Measurements from ENCODE around the gene TFDP1.

TFDP1 gene

GRCh38 chr13:113631341-113632095 lies 47.0 kb downstream of the TFDP1 start:
- no peak for DNase-seq (ENCODE audit: low read depth in 3 of 3, low spot score in 1 of 3)

GRCh38 chr13:113632706-113633484 lies 48.3 kb downstream of the TFDP1 start:
- no peak for DNase-seq (ENCODE audit: low read depth in 3 of 3, low spot score in 1 of 3)

- no peak for DNase-seq (ENCODE audit: low read depth in 3 of 3, low spot score in 1 of 3)
Measured at GRCh38 chr13:113633485-113633873, 48.9 kb downstream of the TFDP1 start.

GRCh38 chr13:113634279-113635047 lies 49.9 kb downstream of the TFDP1 start:
- no peak for DNase-seq (ENCODE audit: low read depth in 3 of 3, low spot score in 1 of 3)

GRCh38 chr13:113635048-113635420 lies 50.5 kb downstream of the TFDP1 start:
- DNase-seq (ENCODE audit: low read depth in 3 of 3, low spot score in 1 of 3): no peak

GRCh38 chr13:113635709-113636108 lies 51.2 kb downstream of the TFDP1 start:
- no peak for DNase-seq (ENCODE audit: low read depth in 3 of 3, low spot score in 1 of 3)

GRCh38 chr13:113636266-113636963 lies 51.9 kb downstream of the TFDP1 start:
- no peak for DNase-seq (ENCODE audit: low read depth in 3 of 3, low spot score in 1 of 3)

GRCh38 chr13:113637262-113638160 lies 53.0 kb downstream of the TFDP1 start:
- DNase-seq (ENCODE audit: low read depth in 3 of 3, low spot score in 1 of 3): no peak

- DNase-seq (ENCODE audit: low read depth in 3 of 3, low spot score in 1 of 3): no peak
Measured at GRCh38 chr13:113638173-113638746, 53.7 kb downstream of the TFDP1 start.

GRCh38 chr13:113638806-113639205 lies 54.3 kb downstream of the TFDP1 start:
- DNase-seq (ENCODE audit: low read depth in 3 of 3, low spot score in 1 of 3): no peak

- DNase-seq (ENCODE audit: low read depth in 3 of 3, low spot score in 1 of 3): no peak
Measured at GRCh38 chr13:113639616-113640262, 55.2 kb downstream of the TFDP1 start.

- no peak for DNase-seq (ENCODE audit: low read depth in 3 of 3, low spot score in 1 of 3)
Measured at GRCh38 chr13:113641426-113641825, 56.9 kb downstream of the TFDP1 start.

GRCh38 chr13:113642563-113642962 lies 58.0 kb downstream of the TFDP1 start:
- no peak for DNase-seq (ENCODE audit: low read depth in 3 of 3, low spot score in 1 of 3)

GRCh38 chr13:113643593-113643992 lies 59.0 kb downstream of the TFDP1 start:
- no peak for DNase-seq (ENCODE audit: low read depth in 3 of 3, low spot score in 1 of 3)

GRCh38 chr13:113644800-113645199 lies 60.2 kb downstream of the TFDP1 start:
- DNase-seq (ENCODE audit: low read depth in 3 of 3, low spot score in 1 of 3): no peak

GRCh38 chr13:113645329-113645728 lies 60.8 kb downstream of the TFDP1 start:
- DNase-seq (ENCODE audit: low read depth in 3 of 3, low spot score in 1 of 3): no peak

GRCh38 chr13:113646376-113646775 lies 61.8 kb downstream of the TFDP1 start:
- DNase-seq (ENCODE audit: low read depth in 3 of 3, low spot score in 1 of 3): no peak

- DNase-seq (ENCODE audit: low read depth in 3 of 3, low spot score in 1 of 3): no peak
Measured at GRCh38 chr13:113646921-113647340, 62.4 kb downstream of the TFDP1 start.

All from stimulated activated CD4-positive, alpha-beta T cell treated with anti-CD3 and anti-CD28 coated beads, TNF-alpha, amount 100 ng/mL, for 1 hour (primary cell).